HEK293 (cell line): ENCODE results near the gene BBLN.

Experiments used
- CTCF ChIA-PET: fragments of 350-600 bp; formaldehyde crosslinking; extraction: SDS; loops from one replicate; lab custom pipeline; 2021; ENCODE audit warnings: antibody characterized with exemption; lab: Yijun Ruan, JAX
- POLR2A ChIA-PET: fragments of 300-600 bp; formaldehyde crosslinking; extraction: SDS; loops from one replicate; lab custom pipeline; 2020; ENCODE audit warnings: antibody characterized with exemption, inconsistent platforms; lab: Yijun Ruan, JAX
- H3K27ac ChIP-seq: fragments of 200-500 bp; sonication (Bioruptor generic); 2 replicates; pipeline ENCODE4 v1.5.1; 2014; ENCODE audit warnings: low read depth, low read length, control low read depth, inconsistent platforms; ENCODE audit errors: extremely low read depth
- H3K36me3 ChIP-seq, 2 experiments: fragments of 200-500 bp in 1 of 2; sonication (Bioruptor generic) in 1 of 2; 1 replicate in 1 of 2; 2 replicates in 1 of 2; pipeline ENCODE4 v1.5.1; 2014 to 2017; ENCODE audit warnings: inconsistent platforms in 2 of 2, low read length in 2 of 2; ENCODE audit not compliant: control insufficient read depth in 2 of 2, insufficient read depth in 1 of 2
- H3K4me1 ChIP-seq: fragments of 200-500 bp; sonication (Bioruptor generic); 2 replicates; pipeline ENCODE4 v1.5.1; 2014; ENCODE audit warnings: mild to moderate bottlenecking, low read length, inconsistent platforms; ENCODE audit not compliant: control insufficient read depth, insufficient read depth
- H3K4me3 ChIP-seq: 2 replicates; pipeline ENCODE4 v1.5.1; 2011; ENCODE audit warnings: low read depth, mild to moderate bottlenecking, control low read depth, low read length, moderate library complexity
- H3K9me3 ChIP-seq: fragments of 200-500 bp; sonication (Bioruptor generic); 2 replicates; pipeline ENCODE4 v1.5.1; 2014; ENCODE audit warnings: low read depth, low read length, inconsistent platforms; ENCODE audit not compliant: control insufficient read depth, insufficient read depth
- MZF1 ChIP-seq: fragments of 450-650 bp; formaldehyde crosslinking; IDR thresholded peaks from 2 replicates; pipeline ENCODE4 v1.5.1; 2017; ENCODE audit warnings: missing biosample characterization, missing genetic modification characterization, borderline replicate concordance
- PRDM1 ChIP-seq: fragments of 450-650 bp; formaldehyde crosslinking; IDR thresholded peaks from 2 replicates; pipeline ENCODE4; 2016; ENCODE audit warnings: missing biosample characterization, missing genetic modification characterization
- ZBTB21 ChIP-seq: fragments of 450-650 bp; formaldehyde crosslinking; IDR thresholded peaks from 2 replicates; pipeline ENCODE4 v1.5.1; 2017; ENCODE audit warnings: missing biosample characterization, missing genetic modification characterization
- ZFP3 ChIP-seq: fragments of 450-650 bp; formaldehyde crosslinking; IDR thresholded peaks from 2 replicates; pipeline ENCODE4 v1.5.1; 2016; ENCODE audit warnings: low read depth, missing biosample characterization, missing genetic modification characterization
- ZNF138 ChIP-seq: fragments of 450-650 bp; formaldehyde crosslinking; IDR thresholded peaks from 2 replicates; pipeline ENCODE4 v1.5.1; 2016; ENCODE audit warnings: missing biosample characterization, missing genetic modification characterization, borderline replicate concordance
- ZNF155 ChIP-seq: fragments of 450-650 bp; formaldehyde crosslinking; IDR thresholded peaks from 2 replicates; pipeline ENCODE4 v1.5.1; 2016; ENCODE audit warnings: missing biosample characterization, missing genetic modification characterization
- ZNF18 ChIP-seq: fragments of 450-650 bp; formaldehyde crosslinking; IDR thresholded peaks from 2 replicates; pipeline ENCODE4 v1.5.1; 2016; ENCODE audit warnings: missing biosample characterization, missing genetic modification characterization
- ZNF248 ChIP-seq: fragments of 450-650 bp; formaldehyde crosslinking; IDR thresholded peaks from 2 replicates; pipeline ENCODE4 v1.5.1; 2017; ENCODE audit warnings: missing biosample characterization, missing genetic modification characterization
- ZNF292 ChIP-seq: fragments of 450-650 bp; formaldehyde crosslinking; IDR thresholded peaks from 2 replicates; pipeline ENCODE4 v1.5.1; 2016; ENCODE audit warnings: low read depth, missing biosample characterization, missing genetic modification characterization, borderline replicate concordance
- ZNF341 ChIP-seq: fragments of 450-650 bp; formaldehyde crosslinking; IDR thresholded peaks from 2 replicates; pipeline ENCODE4; 2016; ENCODE audit warnings: low read depth, missing biosample characterization, missing genetic modification characterization
- ZNF433 ChIP-seq: fragments of 450-650 bp; formaldehyde crosslinking; IDR thresholded peaks from 2 replicates; pipeline ENCODE4 v1.5.1; 2016; ENCODE audit warnings: missing biosample characterization, missing genetic modification characterization, low read depth
- ZNF548 ChIP-seq: fragments of 450-650 bp; formaldehyde crosslinking; IDR thresholded peaks from 2 replicates; pipeline ENCODE4 v1.5.1; 2016; ENCODE audit warnings: missing biosample characterization, missing genetic modification characterization
- TF ChIP-seq, protein P1 (sequence below): fragments of 450-650 bp; formaldehyde crosslinking; conservative IDR thresholded peaks from 2 replicates; pipeline ENCODE4 v1.5.1; 2016; ENCODE audit warnings: low read depth, missing biosample characterization, missing genetic modification characterization
- TF ChIP-seq, protein P2 (sequence below): fragments of 450-650 bp; formaldehyde crosslinking; IDR thresholded peaks from 2 replicates; pipeline ENCODE4 v1.5.1; 2016; ENCODE audit warnings: missing biosample characterization, missing genetic modification characterization

Gene BBLN

DNA sequence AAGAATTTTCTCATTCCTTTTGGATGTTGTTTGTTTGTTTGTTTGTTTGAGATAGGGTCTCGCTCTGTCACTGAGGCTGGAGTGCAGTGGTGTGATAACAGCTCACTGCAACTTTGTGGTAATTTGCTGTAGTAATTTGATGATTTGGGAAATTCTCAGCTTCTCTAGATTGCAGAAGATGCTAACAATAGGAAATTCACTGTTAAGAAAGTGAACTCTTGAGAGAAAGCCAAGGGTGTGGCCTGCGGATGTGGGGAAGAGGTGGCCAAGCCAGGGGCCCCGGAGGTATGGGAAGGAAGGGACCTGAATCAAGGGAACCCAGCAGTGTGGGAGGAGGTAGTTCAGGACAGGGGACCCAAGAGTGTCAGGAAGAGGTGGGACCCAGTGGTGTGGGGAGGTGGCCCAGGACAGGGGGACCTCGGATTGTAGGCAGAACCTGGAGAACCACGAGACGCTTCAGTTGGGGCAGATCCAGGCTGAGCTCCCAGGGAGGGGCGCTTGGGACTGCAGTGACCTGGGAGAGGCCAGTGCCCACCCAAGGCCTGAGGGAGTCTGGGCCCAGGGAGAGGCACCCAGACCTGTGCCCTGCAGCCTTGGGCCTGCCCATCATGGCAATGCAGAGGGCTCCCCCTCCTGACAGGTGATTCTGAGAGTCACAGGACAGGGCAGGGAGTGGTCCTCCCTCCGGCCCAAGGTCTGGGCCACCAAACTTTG is 16.4 kb upstream of the BBLN start:
- no peaks in the 10 kb centered on the region for H3K4me1 ChIP-seq
- TF ChIP-seq PRDM1 (no peak), ZNF248 (no peak), ZNF18 (no peak), ZNF155 (tag by site-specific recombination) (no peak), ZFP3 (tag by site-specific recombination) (no peak), ZNF433 (no peak), ZNF548 (no peak), ZNF292 (tag by site-specific recombination) (no peak), ZNF341 (no peak), MZF1 (tag by site-specific recombination) (no peak)
- TF ChIP-seq, protein P1, sequence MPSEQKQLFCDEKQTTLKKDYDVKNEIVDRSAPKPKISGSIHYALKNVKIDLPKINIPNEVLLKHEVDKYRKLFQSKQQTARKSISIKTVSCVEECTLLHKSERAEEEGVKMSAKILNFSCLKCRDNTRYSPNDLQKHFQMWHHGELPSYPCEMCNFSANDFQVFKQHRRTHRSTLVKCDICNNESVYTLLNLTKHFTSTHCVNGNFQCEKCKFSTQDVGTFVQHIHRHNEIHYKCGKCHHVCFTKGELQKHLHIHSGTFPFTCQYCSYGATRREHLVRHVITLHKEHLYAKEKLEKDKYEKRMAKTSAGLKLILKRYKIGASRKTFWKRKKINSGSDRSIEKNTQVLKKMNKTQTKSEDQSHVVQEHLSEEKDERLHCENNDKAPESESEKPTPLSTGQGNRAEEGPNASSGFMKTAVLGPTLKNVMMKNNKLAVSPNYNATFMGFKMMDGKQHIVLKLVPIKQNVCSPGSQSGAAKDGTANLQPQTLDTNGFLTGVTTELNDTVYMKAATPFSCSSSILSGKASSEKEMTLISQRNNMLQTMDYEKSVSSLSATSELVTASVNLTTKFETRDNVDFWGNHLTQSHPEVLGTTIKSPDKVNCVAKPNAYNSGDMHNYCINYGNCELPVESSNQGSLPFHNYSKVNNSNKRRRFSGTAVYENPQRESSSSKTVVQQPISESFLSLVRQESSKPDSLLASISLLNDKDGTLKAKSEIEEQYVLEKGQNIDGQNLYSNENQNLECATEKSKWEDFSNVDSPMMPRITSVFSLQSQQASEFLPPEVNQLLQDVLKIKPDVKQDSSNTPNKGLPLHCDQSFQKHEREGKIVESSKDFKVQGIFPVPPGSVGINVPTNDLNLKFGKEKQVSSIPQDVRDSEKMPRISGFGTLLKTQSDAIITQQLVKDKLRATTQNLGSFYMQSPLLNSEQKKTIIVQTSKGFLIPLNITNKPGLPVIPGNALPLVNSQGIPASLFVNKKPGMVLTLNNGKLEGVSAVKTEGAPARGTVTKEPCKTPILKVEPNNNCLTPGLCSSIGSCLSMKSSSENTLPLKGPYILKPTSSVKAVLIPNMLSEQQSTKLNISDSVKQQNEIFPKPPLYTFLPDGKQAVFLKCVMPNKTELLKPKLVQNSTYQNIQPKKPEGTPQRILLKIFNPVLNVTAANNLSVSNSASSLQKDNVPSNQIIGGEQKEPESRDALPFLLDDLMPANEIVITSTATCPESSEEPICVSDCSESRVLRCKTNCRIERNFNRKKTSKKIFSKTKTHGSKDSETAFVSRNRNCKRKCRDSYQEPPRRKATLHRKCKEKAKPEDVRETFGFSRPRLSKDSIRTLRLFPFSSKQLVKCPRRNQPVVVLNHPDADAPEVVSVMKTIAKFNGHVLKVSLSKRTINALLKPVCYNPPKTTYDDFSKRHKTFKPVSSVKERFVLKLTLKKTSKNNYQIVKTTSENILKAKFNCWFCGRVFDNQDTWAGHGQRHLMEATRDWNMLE, result no peak
- TF ChIP-seq, protein P2, sequence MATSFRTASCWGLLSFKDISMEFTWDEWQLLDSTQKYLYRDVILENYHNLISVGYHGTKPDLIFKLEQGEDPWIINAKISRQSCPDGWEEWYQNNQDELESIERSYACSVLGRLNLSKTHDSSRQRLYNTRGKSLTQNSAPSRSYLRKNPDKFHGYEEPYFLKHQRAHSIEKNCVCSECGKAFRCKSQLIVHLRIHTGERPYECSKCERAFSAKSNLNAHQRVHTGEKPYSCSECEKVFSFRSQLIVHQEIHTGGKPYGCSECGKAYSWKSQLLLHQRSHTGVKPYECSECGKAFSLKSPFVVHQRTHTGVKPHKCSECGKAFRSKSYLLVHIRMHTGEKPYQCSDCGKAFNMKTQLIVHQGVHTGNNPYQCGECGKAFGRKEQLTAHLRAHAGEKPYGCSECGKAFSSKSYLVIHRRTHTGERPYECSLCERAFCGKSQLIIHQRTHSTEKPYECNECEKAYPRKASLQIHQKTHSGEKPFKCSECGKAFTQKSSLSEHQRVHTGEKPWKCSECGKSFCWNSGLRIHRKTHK, result no peak
- TF ChIP-seq, all 188 proteins: peak for 0
- CTCF ChIA-PET, result interaction anchor here (0.6 to 2.3 kb wide), 4 partner anchors 15 to 1437 kb away, joined by 3 to 14 read pairs (median 4); no protein-coding TSS in a partner anchor
- Histone ChIP-seq H3K4me3 (no peak overlapping the region), H3K36me3 (no peaks in the 10 kb centered on the region), H3K9me3 (no peaks in the 10 kb centered on the region), H3K27ac (no peak overlapping the region)
- POLR2A ChIA-PET, result interaction anchor here (0.9 to 1.3 kb wide), 2 partner anchors 15 to 16 kb away, joined by 4 read pairs; partner anchors contain the start of gene BBLN

GRCh38 chr9:128144239-128145181 is 15.6 kb upstream of the BBLN start:
- no peaks in the 10 kb centered on the region for H3K4me1 ChIP-seq
- H3K27ac ChIP-seq, result no peak overlapping the region
- TF ChIP-seq ZBTB21, result no peak
- no peak for TF ChIP-seq ZNF138
- ChIA-PET CTCF (interaction anchor here (0.7 to 2.3 kb wide), 3 partner anchors 16 to 59 kb away, joined by 3 to 14 read pairs (median 3); no protein-coding TSS in a partner anchor), POLR2A (interaction anchor here (1.3 kb wide), 1 partner anchor 16 kb away, joined by 4 read pairs; the partner anchor contains the start of gene BBLN)
- H3K36me3 ChIP-seq, result no peaks in the 10 kb centered on the region
- H3K4me3 ChIP-seq, result no peak overlapping the region
- H3K9me3 ChIP-seq, result no peaks in the 10 kb centered on the region
